Mesothelial cell of epicardium (in vitro differentiated cells): Measurements from ENCODE around the gene LIN7A. TPM values are rescaled to one million over a fixed set of nuclear protein-coding genes. Genes with fewer than 3 reads are reported as not detected.
A peak's percentile ranks its signal among the peaks of the same experiment; 100 is the strongest.

Source experiments
- DNase-seq, 2 experiments: peaks; one replicate each; pipeline ENCODE4 v3.0.0; 2021; ENCODE audit warnings: low spot score in 2 of 2; ENCODE audit not compliant: unreplicated experiment in 2 of 2
- H3K27ac Mint-ChIP-seq: 2 replicates; pipeline ENCODE4 v1.8.0; 2021; ENCODE audit warnings: mixed read lengths
- H3K27me3 Mint-ChIP-seq: 2 replicates; pipeline ENCODE4 v1.8.0; 2021; ENCODE audit warnings: low read depth, mixed read lengths
- H3K36me3 Mint-ChIP-seq: 2 replicates; pipeline ENCODE4 v1.8.0; 2021; ENCODE audit warnings: mixed read lengths
- H3K4me1 Mint-ChIP-seq: 2 replicates; pipeline ENCODE4 v1.8.0; 2021; ENCODE audit warnings: mixed read lengths
- H3K4me3 Mint-ChIP-seq: 2 replicates; pipeline ENCODE4 v1.8.0; 2021; ENCODE audit warnings: mild to moderate bottlenecking, moderate library complexity, mixed read lengths
- H3K9me3 Mint-ChIP-seq: 2 replicates; pipeline ENCODE4 v1.8.0; 2021; ENCODE audit warnings: mixed read lengths
- total RNA-seq: library from RNA; stranded (reverse); gene quantifications from 3 replicates; pipeline ENCODE4 v1.2.1, GENCODE V29; 2021
- TF ChIP-seq, protein P1 (sequence below): fragments of 200-600 bp; sonication (generic); IDR thresholded peaks from one replicate; pipeline ENCODE4 v1.5.0; 2021; ENCODE audit warnings: antibody characterized with exemption; ENCODE audit not compliant: unreplicated experiment

The LIN7A gene
- total RNA-seq, 1 donor from 2014 or later, result 9.9 TPM

DNA sequence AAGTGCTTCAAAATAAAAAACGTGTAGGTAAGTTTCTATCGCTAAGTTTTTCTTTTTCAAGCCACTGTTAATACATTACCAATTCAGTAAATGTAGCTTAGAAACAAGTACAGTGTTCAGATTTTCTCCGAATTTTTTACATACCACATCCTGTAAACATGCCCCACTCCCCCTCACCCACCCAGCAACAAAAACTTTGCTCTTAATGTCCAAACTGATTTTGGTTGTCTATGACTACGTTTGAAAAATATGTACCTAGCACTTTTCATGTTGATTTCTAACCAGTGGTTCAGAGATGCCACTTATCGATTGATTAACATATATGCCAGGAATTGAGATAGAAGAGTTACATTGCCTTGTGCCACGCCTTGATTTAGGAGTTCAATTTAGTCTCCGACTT, 663 bp upstream of the LIN7A start:
- Mint-ChIP-seq H3K27ac (no peak overlapping the region), H3K9me3 (no peaks in the 10 kb centered on the region), H3K27me3 (peaks cover 39% of the 10 kb centered on the region), H3K36me3 (no peaks in the 10 kb centered on the region), H3K4me3 (peak overlapping the region; percentile 15), H3K4me1 (peaks cover 19% of the 10 kb centered on the region)
- TF ChIP-seq, protein P1, sequence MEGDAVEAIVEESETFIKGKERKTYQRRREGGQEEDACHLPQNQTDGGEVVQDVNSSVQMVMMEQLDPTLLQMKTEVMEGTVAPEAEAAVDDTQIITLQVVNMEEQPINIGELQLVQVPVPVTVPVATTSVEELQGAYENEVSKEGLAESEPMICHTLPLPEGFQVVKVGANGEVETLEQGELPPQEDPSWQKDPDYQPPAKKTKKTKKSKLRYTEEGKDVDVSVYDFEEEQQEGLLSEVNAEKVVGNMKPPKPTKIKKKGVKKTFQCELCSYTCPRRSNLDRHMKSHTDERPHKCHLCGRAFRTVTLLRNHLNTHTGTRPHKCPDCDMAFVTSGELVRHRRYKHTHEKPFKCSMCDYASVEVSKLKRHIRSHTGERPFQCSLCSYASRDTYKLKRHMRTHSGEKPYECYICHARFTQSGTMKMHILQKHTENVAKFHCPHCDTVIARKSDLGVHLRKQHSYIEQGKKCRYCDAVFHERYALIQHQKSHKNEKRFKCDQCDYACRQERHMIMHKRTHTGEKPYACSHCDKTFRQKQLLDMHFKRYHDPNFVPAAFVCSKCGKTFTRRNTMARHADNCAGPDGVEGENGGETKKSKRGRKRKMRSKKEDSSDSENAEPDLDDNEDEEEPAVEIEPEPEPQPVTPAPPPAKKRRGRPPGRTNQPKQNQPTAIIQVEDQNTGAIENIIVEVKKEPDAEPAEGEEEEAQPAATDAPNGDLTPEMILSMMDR, result no peak
- DNase-seq, result no peak

DNA sequence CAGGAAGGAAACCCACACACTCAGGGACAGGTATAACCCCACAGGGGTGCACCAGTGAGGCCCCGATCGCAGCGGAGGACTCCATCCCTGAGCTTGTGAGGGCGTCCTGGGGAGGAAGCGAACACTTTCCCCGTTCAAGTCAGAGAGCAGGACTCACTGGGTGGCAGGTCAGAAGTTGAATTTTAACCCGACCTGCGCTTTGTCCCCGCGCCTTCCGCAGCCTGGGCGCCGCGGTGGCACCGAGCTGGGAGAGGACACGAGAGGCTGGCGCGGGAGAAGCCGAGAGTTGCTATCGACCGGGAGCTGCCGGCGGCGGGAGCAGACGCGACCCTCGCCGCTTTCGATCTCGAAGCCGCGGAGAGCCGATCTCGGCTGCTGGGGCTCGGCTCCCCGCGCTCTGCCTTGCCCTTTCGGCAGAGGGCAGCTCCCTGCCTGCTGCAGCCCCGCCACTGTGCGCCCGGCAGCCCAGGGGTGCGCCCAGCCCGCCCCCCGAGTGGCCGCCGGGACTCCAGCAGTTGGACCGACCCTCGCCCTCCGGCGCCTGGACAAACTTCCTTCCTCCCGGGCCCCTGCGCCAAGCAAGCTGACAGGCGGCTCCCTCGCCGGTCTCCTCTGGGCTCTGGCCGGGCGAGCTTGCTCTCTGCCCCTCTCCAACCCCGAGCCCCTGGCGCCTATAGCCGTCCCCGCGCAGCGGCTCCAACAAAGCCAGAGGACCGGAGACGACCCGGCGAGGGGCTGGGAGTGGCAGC, 918 bp downstream of the LIN7A start:
- peak; percentile 39 to 69 for DNase-seq
- H3K27ac Mint-ChIP-seq, result peak overlapping the region; percentile 83
- peaks cover 39% of the 10 kb centered on the region for H3K27me3 Mint-ChIP-seq
- TF ChIP-seq, protein P1, result no peak
- peaks cover 30% of the 10 kb centered on the region for H3K4me1 Mint-ChIP-seq
- no peaks in the 10 kb centered on the region for H3K36me3 Mint-ChIP-seq
- peak overlapping the region; percentile 92 for H3K4me3 Mint-ChIP-seq
- H3K9me3 Mint-ChIP-seq, result no peaks in the 10 kb centered on the region

DNA sequence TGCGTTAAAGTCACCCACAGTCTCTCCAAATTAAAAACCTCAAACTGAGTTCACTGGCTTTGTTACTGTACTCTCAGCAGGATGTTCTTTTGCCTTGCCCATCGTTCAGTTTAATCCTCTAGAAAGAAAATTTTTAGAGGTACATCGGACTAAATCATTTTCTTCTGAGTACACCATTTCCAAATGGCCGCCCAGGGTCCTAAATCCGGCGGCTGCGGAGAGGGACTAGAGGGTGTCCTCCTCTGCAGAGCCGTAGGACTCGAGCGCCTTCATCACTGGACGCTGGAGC, 1.4 kb downstream of the LIN7A start:
- Mint-ChIP-seq H3K36me3 (no peaks in the 10 kb centered on the region), H3K4me1 (peaks cover 30% of the 10 kb centered on the region), H3K9me3 (no peaks in the 10 kb centered on the region), H3K27ac (peak overlapping the region; percentile 83), H3K27me3 (peaks cover 39% of the 10 kb centered on the region), H3K4me3 (peak overlapping the region; percentile 92)
- no peak for DNase-seq
- TF ChIP-seq, protein P1, result no peak

DNA sequence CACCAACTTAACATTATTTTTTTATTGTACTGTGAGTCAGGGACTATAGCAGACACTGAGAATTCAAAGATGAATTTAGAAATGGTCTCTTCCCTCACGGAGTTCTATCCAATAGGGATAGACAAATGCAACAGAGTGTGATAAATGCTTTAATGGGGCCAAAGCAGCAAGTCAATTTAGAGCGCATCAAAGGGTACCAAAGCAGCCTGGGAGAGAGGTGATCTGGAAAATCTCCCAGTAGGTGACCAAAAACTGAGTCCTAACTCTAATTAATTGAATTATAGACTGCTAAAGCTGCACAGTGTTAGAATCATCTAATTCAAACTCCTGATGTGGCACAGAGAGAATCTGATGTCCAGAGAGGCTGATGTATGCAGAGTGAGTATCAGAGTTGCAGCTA, 2.6 kb downstream of the LIN7A start:
- Mint-ChIP-seq H3K36me3 (no peaks in the 10 kb centered on the region), H3K4me3 (no peak overlapping the region), H3K9me3 (no peaks in the 10 kb centered on the region), H3K27ac (no peak overlapping the region), H3K4me1 (peaks cover 30% of the 10 kb centered on the region), H3K27me3 (peaks cover 39% of the 10 kb centered on the region)
- TF ChIP-seq, protein P1, result no peak
- no peak for DNase-seq

DNA sequence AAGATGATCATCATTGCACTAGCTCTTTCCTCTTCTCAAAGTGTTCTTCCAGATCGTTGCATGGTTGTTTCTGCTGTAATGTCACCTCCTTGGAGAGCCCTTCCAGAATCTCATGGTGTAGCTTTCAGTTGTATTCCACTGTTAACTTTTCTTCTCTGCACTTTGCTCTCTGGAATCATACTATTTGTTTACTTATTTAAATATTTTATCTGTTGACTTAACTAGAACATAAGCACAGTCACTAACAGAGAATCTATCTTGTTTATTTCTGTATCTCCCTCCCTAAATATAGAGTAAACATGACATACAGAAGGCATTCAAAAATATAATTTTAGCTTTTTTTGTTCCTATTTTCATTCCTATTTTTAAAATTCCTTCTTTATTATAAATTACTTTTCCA, 11.8 kb downstream of the LIN7A start:
- Mint-ChIP-seq H3K36me3 (peaks cover 3% of the 10 kb centered on the region), H3K4me1 (no peaks in the 10 kb centered on the region), H3K27ac (no peak overlapping the region), H3K27me3 (no peaks in the 10 kb centered on the region), H3K9me3 (peaks cover 5% of the 10 kb centered on the region), H3K4me3 (no peak overlapping the region)
- no peak for DNase-seq
- TF ChIP-seq, protein P1, result no peak
